ENCODE data around the gene DENND1A. TPM values are rescaled to one million over a fixed set of nuclear protein-coding genes. Genes with fewer than 3 reads are reported as not detected.
"Not testable (repeated sequence)": the region's sequence is repeated elsewhere in the genome, so short reads cannot be mapped to it uniquely, and the experiment has no call there.

The DENND1A gene
- total RNA-seq, 1 donor from 2014 or later, result 19.9 TPM

GRCh38 chr9:123893115-123893514, 36.8 kb downstream of the DENND1A start:
- H3K27ac Mint-ChIP-seq, result no peak overlapping the region
- H3K9me3 Mint-ChIP-seq, result no peaks in the 10 kb centered on the region
- H3K4me3 Mint-ChIP-seq, result no peak overlapping the region
- DNase-seq (ENCODE audit: extremely low spot score, unreplicated experiment), result no peak
- TF ChIP-seq, protein P1, sequence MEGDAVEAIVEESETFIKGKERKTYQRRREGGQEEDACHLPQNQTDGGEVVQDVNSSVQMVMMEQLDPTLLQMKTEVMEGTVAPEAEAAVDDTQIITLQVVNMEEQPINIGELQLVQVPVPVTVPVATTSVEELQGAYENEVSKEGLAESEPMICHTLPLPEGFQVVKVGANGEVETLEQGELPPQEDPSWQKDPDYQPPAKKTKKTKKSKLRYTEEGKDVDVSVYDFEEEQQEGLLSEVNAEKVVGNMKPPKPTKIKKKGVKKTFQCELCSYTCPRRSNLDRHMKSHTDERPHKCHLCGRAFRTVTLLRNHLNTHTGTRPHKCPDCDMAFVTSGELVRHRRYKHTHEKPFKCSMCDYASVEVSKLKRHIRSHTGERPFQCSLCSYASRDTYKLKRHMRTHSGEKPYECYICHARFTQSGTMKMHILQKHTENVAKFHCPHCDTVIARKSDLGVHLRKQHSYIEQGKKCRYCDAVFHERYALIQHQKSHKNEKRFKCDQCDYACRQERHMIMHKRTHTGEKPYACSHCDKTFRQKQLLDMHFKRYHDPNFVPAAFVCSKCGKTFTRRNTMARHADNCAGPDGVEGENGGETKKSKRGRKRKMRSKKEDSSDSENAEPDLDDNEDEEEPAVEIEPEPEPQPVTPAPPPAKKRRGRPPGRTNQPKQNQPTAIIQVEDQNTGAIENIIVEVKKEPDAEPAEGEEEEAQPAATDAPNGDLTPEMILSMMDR (conservative IDR thresholded peaks at IDR 0.05), result no peak
- no peaks in the 10 kb centered on the region for H3K27me3 Mint-ChIP-seq
- no peaks in the 10 kb centered on the region for H3K4me1 Mint-ChIP-seq (ENCODE audit: unreplicated experiment)
- H3K36me3 Mint-ChIP-seq, result peaks cover 4% of the 10 kb centered on the region

DNA sequence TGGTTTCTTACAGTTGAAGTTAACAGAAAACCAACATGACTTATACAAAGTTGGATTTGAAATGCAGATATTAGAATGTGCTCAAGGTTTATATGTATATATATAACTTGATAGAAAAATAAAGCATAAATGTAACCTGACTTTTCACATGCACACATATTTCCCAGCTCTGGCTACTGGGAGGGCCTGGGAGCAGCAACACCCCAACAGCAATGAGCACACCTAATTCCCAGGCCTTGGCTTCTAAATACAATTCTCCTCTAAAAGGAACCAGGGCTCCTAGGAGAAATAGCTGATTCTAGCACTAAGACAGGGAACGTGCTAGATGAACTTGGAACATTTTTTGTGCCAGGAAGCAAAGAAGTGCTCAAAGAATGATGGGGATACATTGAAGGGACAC, 42.1 kb downstream of the DENND1A start:
- TF ChIP-seq, protein P1 (conservative IDR thresholded peaks at IDR 0.05), result no peak
- Mint-ChIP-seq H3K4me3 (no peak overlapping the region), H3K9me3 (peaks cover 4% of the 10 kb centered on the region), H3K27me3 (no peaks in the 10 kb centered on the region), H3K4me1 (ENCODE audit: unreplicated experiment) (no peaks in the 10 kb centered on the region), H3K27ac (no peak overlapping the region), H3K36me3 (peaks cover 13% of the 10 kb centered on the region)
- no peak for DNase-seq (ENCODE audit: extremely low spot score, unreplicated experiment)

DNA sequence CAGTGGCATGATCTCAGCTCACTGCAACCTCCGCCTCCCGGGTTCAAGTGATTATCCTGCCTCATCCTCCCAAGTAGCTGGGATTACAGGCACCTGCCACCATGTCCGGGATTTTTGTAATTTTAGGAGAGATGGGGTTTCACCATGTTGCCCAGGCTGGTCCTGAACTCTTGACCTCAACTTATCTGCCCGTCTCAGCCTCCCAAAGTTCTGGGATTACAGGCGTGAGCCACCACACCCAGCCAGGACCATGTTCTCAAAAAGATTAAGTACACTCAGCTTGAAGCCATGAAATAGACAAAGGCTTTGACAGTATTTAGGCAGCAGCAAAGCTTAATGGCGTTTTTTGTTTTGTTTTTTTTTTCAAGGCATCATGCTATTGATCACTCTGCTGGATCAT, 44.1 kb downstream of the DENND1A start:
- H3K9me3 Mint-ChIP-seq; H3K36me3 Mint-ChIP-seq; H3K27ac Mint-ChIP-seq; H3K27me3 Mint-ChIP-seq; H3K4me3 Mint-ChIP-seq; H3K4me1 Mint-ChIP-seq (ENCODE audit: unreplicated experiment); DNase-seq (ENCODE audit: extremely low spot score, unreplicated experiment): not testable (repeated sequence)

- no peak overlapping the region for H3K4me3 Mint-ChIP-seq
- no peak overlapping the region for H3K27ac Mint-ChIP-seq
- no peaks in the 10 kb centered on the region for H3K27me3 Mint-ChIP-seq
Observed at GRCh38 chr9:123883634-123884033, 46.3 kb downstream of the DENND1A start.

GRCh38 chr9:123881604-123882003, 48.3 kb downstream of the DENND1A start:
- no peak overlapping the region for H3K4me3 Mint-ChIP-seq
- H3K4me1 Mint-ChIP-seq (ENCODE audit: unreplicated experiment), result no peaks in the 10 kb centered on the region
- peaks cover 2% of the 10 kb centered on the region for H3K36me3 Mint-ChIP-seq
- no peak for DNase-seq (ENCODE audit: extremely low spot score, unreplicated experiment)
- H3K27me3 Mint-ChIP-seq, result no peaks in the 10 kb centered on the region
- H3K9me3 Mint-ChIP-seq, result no peaks in the 10 kb centered on the region
- no peak overlapping the region for H3K27ac Mint-ChIP-seq
- TF ChIP-seq, protein P1 (conservative IDR thresholded peaks at IDR 0.05), result no peak

More at GRCh38 chr9:123883634-123884033, 46.3 kb downstream of the DENND1A start:
- Mint-ChIP-seq H3K9me3 (peaks cover 4% of the 10 kb centered on the region), H3K4me1 (ENCODE audit: unreplicated experiment) (no peaks in the 10 kb centered on the region), H3K36me3 (peaks cover 9% of the 10 kb centered on the region)
- no peak for DNase-seq (ENCODE audit: extremely low spot score, unreplicated experiment)
- TF ChIP-seq, protein P1 (conservative IDR thresholded peaks at IDR 0.05), result no peak

GRCh38 chr9:123880420-123880819, 49.5 kb downstream of the DENND1A start:
- Mint-ChIP-seq H3K4me1 (ENCODE audit: unreplicated experiment) (no peaks in the 10 kb centered on the region), H3K9me3 (no peaks in the 10 kb centered on the region)

More at GRCh38 chr9:123880420-123880819, 49.5 kb downstream of the DENND1A start:
- no peaks in the 10 kb centered on the region for H3K27me3 Mint-ChIP-seq
- peaks cover 10% of the 10 kb centered on the region for H3K36me3 Mint-ChIP-seq
- no peak overlapping the region for H3K4me3 Mint-ChIP-seq
- TF ChIP-seq, protein P1 (conservative IDR thresholded peaks at IDR 0.05), result no peak
- DNase-seq (ENCODE audit: extremely low spot score, unreplicated experiment), result no peak
- no peak overlapping the region for H3K27ac Mint-ChIP-seq
